ENCODE measurements around the gene MMP21.

GRCh38 chr10:125815764-125816163 is 40.1 kb upstream of the MMP21 start:
- TF ChIP-seq ZNF546 (CRISPR knock-in tag; conservative IDR thresholded peaks at IDR 0.05) (no peak), NR2F1 (CRISPR knock-in tag; IDR thresholded peaks at IDR 0.05) (no peak)
